Adrenal gland (tissue), 5 donors: ENCODE measurements around the gene FOSL2.

Experiments
- CTCF ChIP-seq, 6 experiments: fragments of 450-650 bp in 4 of 6; fragments of 200-600 bp in 2 of 6; sonication (generic) in 1 of 6; IDR thresholded peaks; 1 replicate in 5 of 6; 2 replicates in 1 of 6; pipeline versions ENCODE4 v1.5.1 to v1.8.0; 2016 to 2021; ENCODE audit warnings: antibody characterized with exemption in 6 of 6, mild to moderate bottlenecking in 2 of 6, moderate library complexity in 1 of 6
- POLR2A ChIP-seq, 2 donors: fragments of 450-650 bp; IDR thresholded peaks; one replicate each; pipeline ENCODE4 v1.6.1; 2017; ENCODE audit warnings: antibody characterized with exemption in 2 of 2, mild to moderate bottlenecking in 2 of 2, moderate library complexity in 1 of 2
- donor health status: DM: no; HTN: no; CAD: no.

- no peak for TF ChIP-seq POLR2A (IDR thresholded peaks at IDR 0.05)
- TF ChIP-seq CTCF (IDR thresholded peaks at IDR 0.05) = no peak
Measured at GRCh38 chr2:28373854-28374253, 18.8 kb upstream of the FOSL2 start.
